HG02763 (cell line): ENCODE data around the gene ADAM15.

ENCODE experiments used
- ATAC-seq: cut with Tn5 transposase; IDR thresholded peaks from one replicate; pipeline ENCODE4 v1.9.1; 2021; ENCODE audit warnings: mild to moderate bottlenecking, moderate library complexity; ENCODE audit not compliant: unreplicated experiment

ADAM15 gene

DNA sequence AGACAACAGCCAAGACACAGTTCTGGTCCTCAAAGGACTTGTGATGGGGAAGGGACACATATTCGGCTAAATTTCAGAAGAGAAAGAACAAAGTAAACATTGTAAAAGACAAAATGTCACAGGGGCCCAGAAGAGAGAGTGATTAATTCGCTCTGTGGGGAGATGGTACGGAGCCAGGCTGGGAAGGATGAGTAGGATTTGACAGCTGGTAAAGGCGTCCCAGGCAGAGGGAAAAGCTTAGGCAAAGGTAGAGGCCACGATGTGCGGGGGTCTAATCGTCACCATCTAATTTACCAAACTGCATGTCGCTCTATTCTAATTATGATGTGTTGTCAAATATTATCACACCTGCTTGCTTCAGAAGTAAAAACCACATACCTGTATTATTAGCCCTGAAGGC lies 59.3 kb downstream of the ADAM15 start:
- no peak for ATAC-seq

DNA sequence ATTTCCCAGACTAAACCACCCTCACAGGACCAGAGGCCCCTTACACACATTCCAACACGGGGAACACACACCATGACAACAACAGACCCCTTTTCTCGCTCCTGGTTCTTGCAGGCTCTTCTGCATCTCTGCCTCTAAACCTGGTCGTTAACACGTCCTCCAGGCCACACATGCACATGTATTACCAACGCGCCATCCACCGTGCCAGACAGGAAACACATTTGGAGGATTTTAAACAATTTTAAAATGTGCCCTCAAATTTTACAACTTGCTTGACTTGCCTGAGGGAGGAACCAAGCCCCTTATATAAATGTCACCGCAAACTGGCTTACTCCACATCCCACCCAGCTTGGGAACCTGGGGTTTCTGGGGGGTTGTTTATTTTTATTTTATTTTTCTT lies 59.7 kb downstream of the ADAM15 start:
- ATAC-seq, result no peak
